Rectal smooth muscle tissue (tissue), 1 donor: ENCODE measurements around the gene CAMK2G.

Experiments
- H3K27ac ChIP-seq: one replicate; pipeline ENCODE4 v1.7.0; 2013; ENCODE audit warnings: low read depth, low read length, inconsistent platforms
- H3K27me3 ChIP-seq: one replicate; pipeline ENCODE4 v1.7.0; 2013; ENCODE audit warnings: low read length; ENCODE audit not compliant: control insufficient read depth, insufficient read depth
- H3K36me3 ChIP-seq: one replicate; pipeline ENCODE4 v1.7.0; 2013; ENCODE audit warnings: low read length; ENCODE audit not compliant: control insufficient read depth, insufficient read depth
- H3K4me1 ChIP-seq: one replicate; pipeline ENCODE4 v1.7.0; 2013; ENCODE audit warnings: low read length; ENCODE audit not compliant: control insufficient read depth, insufficient read depth
- H3K4me3 ChIP-seq: one replicate; pipeline ENCODE4 v1.7.0; 2013; ENCODE audit warnings: low read length
- H3K9ac ChIP-seq: one replicate; pipeline ENCODE4 v1.7.0; 2013; ENCODE audit warnings: low read length

CAMK2G gene

GRCh38 chr10:73762915-73763314, 111.4 kb downstream of the CAMK2G start:
- Histone ChIP-seq H3K36me3 (peaks cover 69% of the 10 kb centered on the region), H3K4me3 (no peak overlapping the region), H3K4me1 (no peaks in the 10 kb centered on the region), H3K27me3 (no peaks in the 10 kb centered on the region), H3K9ac (no peak overlapping the region), H3K27ac (no peak overlapping the region)
